ENCODE measurements around the gene MED13L. TPM values are rescaled to one million over a fixed set of nuclear protein-coding genes. Genes with fewer than 3 reads are reported as not detected.

Gene MED13L
- total and polyA plus RNA-seq, 8 donors, result 10.3 to 93.8 (median 53.0) TPM

DNA sequence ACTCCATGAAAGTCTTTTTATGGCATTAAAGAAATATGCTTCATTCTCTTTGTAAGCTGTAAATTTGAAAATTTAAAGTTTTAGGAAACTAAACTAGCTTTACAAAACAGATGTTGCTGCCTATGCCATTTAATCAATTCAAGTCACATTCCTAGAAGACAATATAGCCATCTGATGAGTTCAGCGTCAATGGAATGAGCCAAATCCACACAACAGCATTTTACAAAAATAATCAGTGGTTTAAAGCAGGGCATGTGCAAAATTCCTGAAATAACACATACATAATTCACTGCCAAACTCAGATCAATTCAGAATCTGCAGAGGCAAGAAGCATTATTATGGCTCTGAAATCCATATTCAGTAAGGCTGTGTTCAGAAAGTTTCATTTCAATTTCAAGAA is 75.6 kb downstream of the MED13L start:
- Histone ChIP-seq H3K27ac (no peak overlapping the region), H3K27me3 (no peaks in the 10 kb centered on the region), H3K4me1 (peaks cover 11 to 25% (median 11%) of the 10 kb centered on the region in 3 donors), H3K36me3 (no peaks in the 10 kb centered on the region), H3K4me3 (no peak overlapping the region), H3K9me3 (no peaks in the 10 kb centered on the region)
- 65 to 73% methylated on average over 1 of the region's 1 CpG for WGBS, 2 donors
- ATAC-seq (no peak), DNase-seq (no peak), FAIRE-seq (no peak)
- TF ChIP-seq CTCF (IDR thresholded peaks at IDR 0.05), result no peak
- intact Hi-C loops (cut with DNase I), result no loop called here

DNA sequence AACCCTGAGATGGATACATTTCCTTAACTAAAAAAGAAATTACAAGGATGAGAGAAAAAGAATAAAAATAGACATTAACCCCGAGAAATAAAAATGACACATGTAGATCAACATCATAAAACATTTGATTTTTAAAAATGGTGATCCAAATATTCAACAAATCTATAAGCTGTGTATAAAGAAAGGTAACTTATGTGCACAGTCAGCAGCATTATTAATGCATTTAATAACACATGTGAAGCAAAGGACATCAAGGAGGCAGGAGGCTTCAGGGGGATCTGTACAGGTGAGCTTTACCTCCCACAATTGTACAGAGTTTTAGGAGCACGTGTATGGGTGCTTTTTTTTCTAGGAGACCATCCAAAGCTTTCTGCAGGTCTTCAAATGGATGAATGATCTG is 76.1 kb downstream of the MED13L start:
- FAIRE-seq, result no peak
- H3K4me1 ChIP-seq, result peaks cover 16 to 31% (median 16%) of the 10 kb centered on the region in 3 donors
- TF ChIP-seq CTCF (IDR thresholded peaks at IDR 0.05), result no peak

GRCh38 chr12:116200812-116201211 is 76.7 kb downstream of the MED13L start:
- FAIRE-seq, result no peak
- intact Hi-C loops (cut with DNase I), result no loop called here
- peaks cover 19 to 35% (median 21%) of the 10 kb centered on the region in 3 donors for H3K4me1 ChIP-seq

More for the DNA sequence above, 76.1 kb downstream of the MED13L start:
- no peak for ATAC-seq
- H3K27ac ChIP-seq, result no peak overlapping the region
- no peak for DNase-seq
- no peak overlapping the region for H3K4me3 ChIP-seq
- no peaks in the 10 kb centered on the region for H3K9me3 ChIP-seq
- 77 to 78% methylated on average over 2 of the region's 2 CpGs for WGBS, 2 donors
- intact Hi-C loops (cut with DNase I), result no loop called here
- no peaks in the 10 kb centered on the region for H3K36me3 ChIP-seq
- no peaks in the 10 kb centered on the region for H3K27me3 ChIP-seq

GRCh38 chr12:116199160-116199706 is 78.3 kb downstream of the MED13L start:
- no peaks in the 10 kb centered on the region for H3K27me3 ChIP-seq
- no peaks in the 10 kb centered on the region for H3K9me3 ChIP-seq
- H3K36me3 ChIP-seq, result no peaks in the 10 kb centered on the region
- H3K4me1 ChIP-seq, result peaks cover 19 to 35% (median 21%) of the 10 kb centered on the region in 3 donors
- FAIRE-seq, result no peak
- ATAC-seq, result no peak
- 75 to 79% methylated on average over 1 of the region's 1 CpG for WGBS, 2 donors
- intact Hi-C loops (cut with DNase I), result no loop called here
- TF ChIP-seq CTCF (IDR thresholded peaks at IDR 0.05), result no peak
- H3K27ac ChIP-seq, result no peak overlapping the region
- H3K4me3 ChIP-seq, result no peak overlapping the region
- no peak for DNase-seq

More at GRCh38 chr12:116200812-116201211, 76.7 kb downstream of the MED13L start:
- ATAC-seq (peak; percentile 21 to 60 (median 38)), DNase-seq (no peak)
- no peaks in the 10 kb centered on the region for H3K9me3 ChIP-seq
- H3K27me3 ChIP-seq, result no peaks in the 10 kb centered on the region
- no peak overlapping the region for H3K4me3 ChIP-seq
- no peak for TF ChIP-seq CTCF (IDR thresholded peaks at IDR 0.05)
- H3K27ac ChIP-seq, result no peak overlapping the region
- no peaks in the 10 kb centered on the region for H3K36me3 ChIP-seq
- WGBS, 2 donors, result 100% methylated on average over 1 of the region's 1 CpG

Data from pancreas (tissue), 10 donors.